A673 (cell line): Measurements from ENCODE around the gene NEMP2. TPM values are rescaled to one million over a fixed set of nuclear protein-coding genes. Genes with fewer than 3 reads are reported as not detected.

Source experiments
- BruUV-seq: library from RNA; stranded (reverse); fragments of 400-500 nt; replicated peaks from 2 replicates; lab custom pipeline; 2021; lab: Mats Ljungman, UMichigan
- CTCF ChIA-PET: fragments of 300-600 bp; sonication (Branson Sonifier 250); formaldehyde crosslinking; loops from one replicate; lab custom pipeline; 2022; ENCODE audit warnings: antibody characterized with exemption; lab: Charles Lee
- POLR2A ChIA-PET: fragments of 300-600 bp; sonication (Branson Sonifier 250); formaldehyde crosslinking; loops from one replicate; lab custom pipeline; 2022; ENCODE audit warnings: antibody characterized with exemption; ENCODE audit not compliant: low non-redundant PET; lab: Charles Lee
- DNase-seq: peaks from one replicate; pipeline ENCODE4 v3.0.0-alpha.2; 2015; ENCODE audit warnings: low spot score
- H3K27ac ChIP-seq: fragments of 200-600 bp; sonication (generic); 2 replicates; pipeline ENCODE4 v1.5.1; 2016; ENCODE audit warnings: mixed run types, low read depth, mild to moderate bottlenecking, mixed read lengths, antibody characterized with exemption, low read length; ENCODE audit not compliant: poor library complexity, severe bottlenecking
- H3K27me3 ChIP-seq: fragments of 200-600 bp; sonication (generic); replicated peaks from 2 replicates; pipeline ENCODE4 v1.6.1; 2017; ENCODE audit warnings: mixed run types, low read depth, mild to moderate bottlenecking, mixed read lengths, antibody characterized with exemption, low read length; ENCODE audit not compliant: insufficient read depth, poor library complexity
- H3K36me3 ChIP-seq: fragments of 200-600 bp; sonication (generic); 2 replicates; pipeline ENCODE4 v1.6.1; 2016; ENCODE audit warnings: mixed run types, mild to moderate bottlenecking, mixed read lengths, antibody characterized with exemption, low read length; ENCODE audit not compliant: insufficient read depth, poor library complexity, severe bottlenecking
- H3K4me1 ChIP-seq: fragments of 200-600 bp; sonication (generic); 2 replicates; pipeline ENCODE4 v1.6.1; 2017; ENCODE audit warnings: mixed run types, mild to moderate bottlenecking, mixed read lengths, antibody characterized with exemption, low read length; ENCODE audit not compliant: insufficient read depth, poor library complexity, severe bottlenecking
- H3K4me3 ChIP-seq: fragments of 200-600 bp; sonication (generic); 2 replicates; pipeline ENCODE4 v1.5.1; 2016; ENCODE audit warnings: low read depth, mixed run types, mild to moderate bottlenecking, mixed read lengths, low read length; ENCODE audit not compliant: poor library complexity, severe bottlenecking
- H3K9me3 ChIP-seq: fragments of 200-600 bp; sonication (generic); 2 replicates; pipeline ENCODE4 v1.6.1; 2016; ENCODE audit warnings: mixed run types, low read depth, mild to moderate bottlenecking, mixed read lengths, antibody characterized with exemption, low read length; ENCODE audit not compliant: poor library complexity, severe bottlenecking
- EZH2 ChIP-seq: fragments of 200-600 bp; sonication (generic); IDR thresholded peaks from 2 replicates; pipeline ENCODE4 v1.6.1; 2017; ENCODE audit warnings: borderline replicate concordance, low read depth, mild to moderate bottlenecking, mixed read lengths, antibody characterized with exemption, low read length; ENCODE audit not compliant: poor library complexity, severe bottlenecking
- intact Hi-C: fragments of 100-400 bp; cut with micrococcal nuclease; formaldehyde crosslinking; loops from one replicate; pipeline ENCODE4 v1.10.0; 2022; ENCODE audit not compliant: unreplicated experiment
- total RNA-seq: library from RNA; stranded (reverse); gene quantifications from 2 replicates; pipeline ENCODE4 v1.2.3, GENCODE V29; 2021
- TF ChIP-seq, protein P1 (sequence below): fragments of 300-800, 200-600 bp; sonication (generic); conservative IDR thresholded peaks from 2 replicates; pipeline ENCODE4 v1.5.1; 2017; ENCODE audit warnings: low read depth, mild to moderate bottlenecking, antibody characterized with exemption, low read length, moderate library complexity, mixed read lengths

The NEMP2 gene
- total RNA-seq, 1 experiment from 2014 or later, result 12.6 TPM

DNA sequence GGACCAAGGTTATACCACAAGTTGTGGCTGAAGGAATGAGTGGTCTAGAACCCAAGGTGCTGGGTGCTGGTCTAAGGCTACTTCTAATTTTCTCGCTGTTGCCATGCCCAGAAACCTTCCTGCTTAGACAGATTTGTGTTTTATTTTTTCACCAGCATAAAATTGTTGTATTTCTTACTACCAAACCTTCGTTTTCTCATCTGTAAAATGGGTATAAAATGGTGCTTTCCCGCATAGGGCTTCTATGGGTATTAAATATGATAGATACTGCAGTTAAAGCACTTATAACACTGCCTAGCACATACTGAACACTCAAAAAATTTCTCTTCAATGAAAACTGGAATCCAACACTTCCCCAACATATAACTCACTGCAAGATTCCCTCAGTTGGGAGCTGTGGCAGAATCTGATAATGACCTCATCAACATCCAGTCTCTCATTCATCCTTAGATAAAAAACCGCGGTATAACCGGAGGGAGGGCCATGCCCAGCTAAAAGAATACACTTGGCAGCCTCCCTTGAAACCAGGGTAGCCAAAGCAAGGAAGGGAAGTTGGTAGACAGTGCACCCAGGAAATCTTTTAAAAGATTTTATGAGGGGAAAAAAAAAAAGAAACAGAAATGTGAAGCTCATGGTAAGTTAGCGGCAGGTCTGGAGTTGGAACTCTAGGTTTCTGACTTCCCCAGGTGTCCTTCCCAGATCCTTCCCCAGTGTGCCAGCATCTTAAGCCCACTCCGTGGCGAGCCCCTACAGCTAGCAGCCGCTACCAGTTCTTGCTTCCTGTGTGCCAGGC, 1.2 kb downstream of the NEMP2 start:
- peak; percentile 14 for DNase-seq
- peaks cover 25% of the 10 kb centered on the region for H3K4me1 ChIP-seq
- BruUV-seq, result TSS peak; percentile 52
- no peaks in the 10 kb centered on the region for H3K27me3 ChIP-seq
- peak overlapping the region; percentile 65 for H3K4me3 ChIP-seq
- peak overlapping the region; percentile 92 for H3K27ac ChIP-seq
- no peaks in the 10 kb centered on the region for H3K36me3 ChIP-seq
- ChIA-PET CTCF (no interaction called here), POLR2A (interaction anchor here (0.6 kb wide), 1 partner anchor 109 kb away, joined by 3 read pairs; no protein-coding TSS in a partner anchor)
- no peak for TF ChIP-seq EZH2
- TF ChIP-seq, protein P1, sequence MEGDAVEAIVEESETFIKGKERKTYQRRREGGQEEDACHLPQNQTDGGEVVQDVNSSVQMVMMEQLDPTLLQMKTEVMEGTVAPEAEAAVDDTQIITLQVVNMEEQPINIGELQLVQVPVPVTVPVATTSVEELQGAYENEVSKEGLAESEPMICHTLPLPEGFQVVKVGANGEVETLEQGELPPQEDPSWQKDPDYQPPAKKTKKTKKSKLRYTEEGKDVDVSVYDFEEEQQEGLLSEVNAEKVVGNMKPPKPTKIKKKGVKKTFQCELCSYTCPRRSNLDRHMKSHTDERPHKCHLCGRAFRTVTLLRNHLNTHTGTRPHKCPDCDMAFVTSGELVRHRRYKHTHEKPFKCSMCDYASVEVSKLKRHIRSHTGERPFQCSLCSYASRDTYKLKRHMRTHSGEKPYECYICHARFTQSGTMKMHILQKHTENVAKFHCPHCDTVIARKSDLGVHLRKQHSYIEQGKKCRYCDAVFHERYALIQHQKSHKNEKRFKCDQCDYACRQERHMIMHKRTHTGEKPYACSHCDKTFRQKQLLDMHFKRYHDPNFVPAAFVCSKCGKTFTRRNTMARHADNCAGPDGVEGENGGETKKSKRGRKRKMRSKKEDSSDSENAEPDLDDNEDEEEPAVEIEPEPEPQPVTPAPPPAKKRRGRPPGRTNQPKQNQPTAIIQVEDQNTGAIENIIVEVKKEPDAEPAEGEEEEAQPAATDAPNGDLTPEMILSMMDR, result no peak
- peaks cover 6% of the 10 kb centered on the region for H3K9me3 ChIP-seq
- intact Hi-C loops, result loop anchor here (5.0 kb wide), 1 partner anchor 114 kb away; the partner anchor contains the start of gene NAB1

DNA sequence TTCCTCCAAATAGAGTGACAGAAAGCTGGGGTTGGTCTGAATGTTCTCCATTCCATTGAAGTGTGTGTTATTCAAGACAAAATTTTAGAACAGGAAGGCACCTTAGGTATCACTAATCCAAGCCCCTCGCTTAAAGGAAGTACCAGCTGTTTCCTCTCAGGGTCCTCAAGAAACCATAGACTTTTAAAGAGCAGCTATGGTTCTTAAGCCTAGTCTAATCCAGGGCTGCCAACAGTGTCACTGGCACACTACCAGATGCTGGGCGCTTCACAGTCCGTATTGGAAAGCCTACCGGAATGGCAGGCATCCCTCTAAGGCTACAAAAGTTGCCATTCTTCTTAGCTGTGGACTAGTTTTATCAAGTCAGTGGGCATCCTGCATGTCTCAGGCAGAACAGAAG, 1.9 kb downstream of the NEMP2 start:
- no TSS peak for BruUV-seq
- no peaks in the 10 kb centered on the region for H3K36me3 ChIP-seq

DNA sequence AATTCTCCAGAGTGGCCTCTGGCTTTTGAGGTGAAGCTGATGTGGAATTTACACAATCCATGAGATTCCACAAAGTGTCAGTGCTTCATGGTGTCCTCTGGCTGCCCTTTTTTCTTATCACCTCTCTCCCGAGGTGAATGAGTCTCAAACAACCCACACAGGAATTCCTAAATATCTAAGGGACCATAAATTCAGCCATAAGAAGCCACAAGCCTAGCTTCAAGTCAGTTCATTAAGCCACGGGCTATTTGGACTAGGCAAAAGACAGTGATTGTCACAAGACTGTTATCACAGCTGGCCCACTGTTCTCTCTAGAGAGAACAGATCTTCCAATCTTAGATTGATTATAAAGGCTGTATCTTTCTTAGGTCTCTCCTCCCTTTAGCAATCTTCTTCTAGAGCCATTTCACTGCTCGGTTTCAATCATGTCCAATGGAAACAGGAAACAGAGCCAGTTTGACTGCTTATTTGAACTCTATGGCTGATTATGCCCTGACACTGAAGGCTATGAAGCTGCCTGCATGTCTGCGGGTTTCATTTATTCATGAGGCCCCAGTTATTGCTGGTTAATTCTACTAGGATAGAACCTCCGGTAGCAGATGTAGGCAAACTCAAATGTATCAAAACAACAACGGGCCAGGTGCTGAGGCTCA, 4.1 kb downstream of the NEMP2 start:
- Histone ChIP-seq H3K4me3 (no peak overlapping the region), H3K4me1 (peaks cover 27% of the 10 kb centered on the region), H3K9me3 (no peaks in the 10 kb centered on the region), H3K27ac (no peak overlapping the region), H3K27me3 (no peaks in the 10 kb centered on the region), H3K36me3 (no peaks in the 10 kb centered on the region)
- no peak for DNase-seq
- BruUV-seq, result no TSS peak
- intact Hi-C loops, result loop anchor here (5.0 kb wide), 1 partner anchor 117 kb away; the partner anchor contains the start of gene NAB1
- CTCF ChIA-PET, result no interaction called here
- TF ChIP-seq, protein P1, result no peak
- no peak for TF ChIP-seq EZH2
- POLR2A ChIA-PET, result no interaction called here

More for the DNA sequence above, 1.9 kb downstream of the NEMP2 start:
- ChIA-PET CTCF (no interaction called here), POLR2A (no interaction called here)
- no peak for TF ChIP-seq EZH2
- TF ChIP-seq, protein P1, result no peak
- H3K4me3 ChIP-seq, result no peak overlapping the region
- H3K27ac ChIP-seq, result no peak overlapping the region
- intact Hi-C loops, result loop anchor here (5.0 kb wide), 1 partner anchor 115 kb away; the partner anchor contains the start of gene NAB1
- H3K27me3 ChIP-seq, result no peaks in the 10 kb centered on the region
- H3K9me3 ChIP-seq, result peaks cover under 1% of the 10 kb centered on the region
- peak; percentile 33 for DNase-seq
- peaks cover 27% of the 10 kb centered on the region for H3K4me1 ChIP-seq
